AG10803 (cell line): ENCODE measurements around the gene SFXN5.

Experiments
- DNase-seq: peaks from one replicate; pipeline ENCODE4 v3.0.0; 2010; ENCODE audit warnings: low read depth
- H3K4me3 ChIP-seq: 2 replicates; pipeline ENCODE4 v1.5.1; 2011; ENCODE audit warnings: mild to moderate bottlenecking, low read length, control low read depth
- TF ChIP-seq, protein P1 (sequence below): conservative IDR thresholded peaks from 2 replicates; pipeline ENCODE4 v1.5.1; 2011; ENCODE audit warnings: mild to moderate bottlenecking, low read length, control low read depth, inconsistent platforms

The SFXN5 gene

GRCh38 chr2:73054980-73055379 lies 16.5 kb downstream of the SFXN5 start:
- TF ChIP-seq, protein P1, sequence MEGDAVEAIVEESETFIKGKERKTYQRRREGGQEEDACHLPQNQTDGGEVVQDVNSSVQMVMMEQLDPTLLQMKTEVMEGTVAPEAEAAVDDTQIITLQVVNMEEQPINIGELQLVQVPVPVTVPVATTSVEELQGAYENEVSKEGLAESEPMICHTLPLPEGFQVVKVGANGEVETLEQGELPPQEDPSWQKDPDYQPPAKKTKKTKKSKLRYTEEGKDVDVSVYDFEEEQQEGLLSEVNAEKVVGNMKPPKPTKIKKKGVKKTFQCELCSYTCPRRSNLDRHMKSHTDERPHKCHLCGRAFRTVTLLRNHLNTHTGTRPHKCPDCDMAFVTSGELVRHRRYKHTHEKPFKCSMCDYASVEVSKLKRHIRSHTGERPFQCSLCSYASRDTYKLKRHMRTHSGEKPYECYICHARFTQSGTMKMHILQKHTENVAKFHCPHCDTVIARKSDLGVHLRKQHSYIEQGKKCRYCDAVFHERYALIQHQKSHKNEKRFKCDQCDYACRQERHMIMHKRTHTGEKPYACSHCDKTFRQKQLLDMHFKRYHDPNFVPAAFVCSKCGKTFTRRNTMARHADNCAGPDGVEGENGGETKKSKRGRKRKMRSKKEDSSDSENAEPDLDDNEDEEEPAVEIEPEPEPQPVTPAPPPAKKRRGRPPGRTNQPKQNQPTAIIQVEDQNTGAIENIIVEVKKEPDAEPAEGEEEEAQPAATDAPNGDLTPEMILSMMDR, result no peak
- no peak for DNase-seq
- no peak overlapping the region for H3K4me3 ChIP-seq

DNA sequence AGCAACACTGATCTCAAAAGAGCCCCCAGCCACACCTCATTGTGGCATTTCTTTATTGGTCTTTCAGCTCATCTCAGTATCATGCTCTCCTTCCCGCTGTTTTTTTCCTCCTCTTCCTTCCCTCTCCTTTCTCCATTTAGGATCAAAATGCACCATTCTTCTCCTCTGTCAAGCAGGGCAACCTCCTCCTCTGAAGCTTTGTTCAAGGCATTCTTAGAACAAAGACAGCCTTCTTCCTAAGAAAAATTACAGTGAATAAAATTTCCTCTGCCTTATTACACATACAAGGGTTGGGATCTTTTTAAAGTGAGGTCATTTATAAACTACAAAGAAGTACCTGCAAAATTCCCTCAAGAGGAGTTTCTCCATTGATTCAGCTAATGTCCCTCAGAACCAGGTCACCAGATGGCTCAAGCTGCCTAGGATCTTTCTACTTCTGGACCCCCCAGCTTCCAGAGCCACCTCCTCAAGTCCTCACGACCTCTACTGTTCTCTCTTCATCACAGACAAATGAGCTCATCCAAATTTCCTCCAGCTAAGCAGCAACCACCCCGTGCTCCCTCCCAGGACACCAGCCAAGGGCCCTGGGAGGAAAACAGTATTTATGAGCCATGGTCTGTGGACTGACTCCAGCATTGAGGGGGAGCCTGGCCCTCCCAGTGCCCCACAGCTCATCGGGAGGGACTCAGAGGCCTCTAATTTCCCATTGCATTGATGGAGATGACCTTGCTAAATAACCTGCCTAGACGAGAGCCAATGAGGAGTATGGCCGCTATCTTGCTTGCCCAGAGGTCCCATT lies 18.0 kb downstream of the SFXN5 start:
- peak; percentile 30 for DNase-seq
- no peak overlapping the region for H3K4me3 ChIP-seq
- TF ChIP-seq, protein P1, result no peak

GRCh38 chr2:73050121-73050545 lies 21.4 kb downstream of the SFXN5 start:
- H3K4me3 ChIP-seq, result no peak overlapping the region
- no peak for DNase-seq
- TF ChIP-seq, protein P1, result no peak

DNA sequence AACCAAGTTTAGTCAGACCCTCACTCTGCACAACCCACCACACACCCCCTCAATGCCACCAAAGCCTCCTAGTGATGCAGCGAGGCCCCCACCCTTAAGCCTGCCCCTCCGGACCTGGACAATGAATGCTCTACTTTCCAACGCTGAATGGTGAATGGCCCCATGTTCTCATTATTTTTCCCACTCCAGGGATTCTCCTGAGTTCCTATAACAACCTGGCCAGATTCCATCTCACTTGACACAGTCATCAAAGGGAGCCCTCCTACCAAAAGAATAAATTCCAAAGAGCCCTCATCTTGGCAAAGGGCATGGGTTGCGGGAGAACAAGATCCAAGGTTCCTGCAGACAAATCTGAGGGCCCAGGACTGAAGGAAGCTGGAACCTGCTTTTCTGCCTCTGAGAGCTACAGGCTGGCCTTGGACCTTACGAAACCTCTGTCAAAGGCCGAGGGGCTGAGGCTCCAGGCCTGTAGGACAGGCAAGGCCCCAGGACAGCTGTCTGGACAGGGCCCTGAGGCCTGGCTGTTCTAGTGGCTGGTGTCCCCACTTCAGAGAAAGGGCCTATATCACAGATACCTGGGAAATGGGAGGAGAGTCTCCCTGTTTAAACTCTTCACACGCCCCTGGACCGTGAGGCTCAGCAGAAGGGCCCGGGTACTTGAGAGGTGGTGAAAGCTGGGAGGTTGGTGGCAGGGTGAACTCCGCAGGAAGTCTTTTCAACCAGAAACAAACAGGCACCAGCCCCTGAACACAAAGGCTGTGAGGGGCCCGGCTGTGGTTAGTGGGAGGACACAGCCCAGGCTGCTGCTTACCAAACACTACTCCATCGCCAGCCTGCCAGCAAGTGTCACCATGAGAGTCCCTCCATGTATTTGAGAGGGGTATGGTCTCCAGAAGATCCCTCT lies 27.3 kb downstream of the SFXN5 start:
- H3K4me3 ChIP-seq, result no peak overlapping the region
- no peak for DNase-seq
- TF ChIP-seq, protein P1, result no peak

DNA sequence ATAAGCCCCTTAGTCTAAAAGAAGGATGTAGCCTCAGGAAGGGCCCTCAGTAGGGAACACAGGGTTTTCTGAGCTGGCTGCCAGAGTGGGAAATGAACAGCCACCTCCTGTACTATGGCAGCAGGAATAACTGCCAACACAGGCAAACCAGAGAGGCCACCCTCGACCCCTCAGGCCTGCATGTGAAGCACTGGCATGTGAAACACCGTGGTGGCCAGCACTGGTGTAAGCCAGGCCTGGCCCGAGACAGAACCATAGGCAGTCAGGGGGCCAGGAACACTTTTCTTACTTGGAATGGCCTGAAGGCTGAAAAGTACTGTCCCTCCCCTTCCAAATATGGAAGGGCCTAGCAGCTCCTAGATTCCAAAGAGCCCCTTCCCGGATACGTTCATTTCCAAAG lies 28.2 kb downstream of the SFXN5 start:
- TF ChIP-seq, protein P1, result no peak
- DNase-seq, result no peak

GRCh38 chr2:73037947-73038585 lies 33.4 kb downstream of the SFXN5 start:
- TF ChIP-seq, protein P1, result no peak
- no peak overlapping the region for H3K4me3 ChIP-seq
- DNase-seq, result no peak

More for the DNA sequence above, 28.2 kb downstream of the SFXN5 start:
- no peak overlapping the region for H3K4me3 ChIP-seq
